LNCaP clone FGC (cell line): ENCODE data around the gene RPL15.
"Not testable (repeated sequence)": the region's sequence is repeated elsewhere in the genome, so short reads cannot be mapped to it uniquely, and the experiment has no call there.

Experiments used
- DNase-seq: peaks from one replicate; pipeline ENCODE4 v3.0.0-alpha.2; 2011; ENCODE audit warnings: low read depth
- H3K4me3 ChIP-seq: 2 replicates; pipeline ENCODE4 v1.5.1; 2011; ENCODE audit warnings: mild to moderate bottlenecking, low read depth, low read length, control low read depth
- CTCF ChIP-seq: IDR thresholded peaks from 2 replicates; pipeline ENCODE4 v1.5.1; 2012; ENCODE audit warnings: mild to moderate bottlenecking; ENCODE audit not compliant: control insufficient read depth, insufficient read depth; ENCODE audit errors: extremely low read depth

RPL15 gene

GRCh38 chr3:23916886-23917678 is at the start of gene RPL15, which contains the start of gene NKIRAS1:
Gene RPL15 (plus strand): TSS chr3:23917132. CDS start chr3:23917860, 728 bp downstream.
Gene NKIRAS1 (minus strand): TSS chr3:23916990. CDS start chr3:23910904, 6,086 bp downstream.
- TF ChIP-seq CTCF: no peak
- peak within 1 kb of the TSS; percentile 90 for H3K4me3 ChIP-seq
- DNase-seq: peak; percentile 90

- TF ChIP-seq CTCF: no peak
- no peak for DNase-seq
- no peak overlapping the region for H3K4me3 ChIP-seq
Observed at GRCh38 chr3:23867400-23867799, 49.5 kb upstream of the RPL15 start.

GRCh38 chr3:23867838-23868237 is 49.1 kb upstream of the RPL15 start:
- DNase-seq: no peak
- no peak overlapping the region for H3K4me3 ChIP-seq
- TF ChIP-seq CTCF: no peak

- no peak overlapping the region for H3K4me3 ChIP-seq
- TF ChIP-seq CTCF: no peak
- no peak for DNase-seq
Observed at GRCh38 chr3:23869977-23870662, 46.8 kb upstream of the RPL15 start.

GRCh38 chr3:23870663-23871043 is 46.3 kb upstream of the RPL15 start:
- H3K4me3 ChIP-seq, DNase-seq: not testable (repeated sequence)

- DNase-seq, H3K4me3 ChIP-seq: not testable (repeated sequence)
Observed at GRCh38 chr3:23871361-23871760, 45.6 kb upstream of the RPL15 start.

GRCh38 chr3:23872330-23872729 is 44.6 kb upstream of the RPL15 start:
- no peak overlapping the region for H3K4me3 ChIP-seq
- no peak for DNase-seq
- TF ChIP-seq CTCF: no peak

- no peak for DNase-seq
- no peak for TF ChIP-seq CTCF
- no peak overlapping the region for H3K4me3 ChIP-seq
Observed at GRCh38 chr3:23873941-23874340, 43.0 kb upstream of the RPL15 start.
